ENCODE measurements around the gene SNTG2.

Gene SNTG2

GRCh38 chr2:950080-950966 is at the start of gene SNTG2:
SNTG2 (plus strand) TSS chr2:950849; CDS start chr2:950997, 148 bp downstream.
- peak within 1 kb of the TSS; percentile 34 for H3K4me3 ChIP-seq (ENCODE audit: low read depth, low read length)
- in situ Hi-C loops (cut with HindIII; ENCODE audit: low sequenced_read_pairs), result no loop called here
- no peak for DNase-seq (ENCODE audit: low read depth)

GRCh38 chr2:902584-902983 is 48.1 kb upstream of the SNTG2 start:
- no peak overlapping the region for H3K4me3 ChIP-seq (ENCODE audit: low read depth, low read length)
- in situ Hi-C loops (cut with HindIII; ENCODE audit: low sequenced_read_pairs), result no loop called here
- no peak for DNase-seq (ENCODE audit: low read depth)
- TF ChIP-seq CTCF (IDR thresholded peaks at IDR 0.05; ENCODE audit: low read depth, low read length, missing control alignments), result no peak

More at GRCh38 chr2:950080-950966, at the start of gene SNTG2:
- no peak for TF ChIP-seq CTCF (IDR thresholded peaks at IDR 0.05; ENCODE audit: low read depth, low read length, missing control alignments)

- no peak for DNase-seq (ENCODE audit: low read depth)
- in situ Hi-C loops (cut with HindIII; ENCODE audit: low sequenced_read_pairs), result no loop called here
- TF ChIP-seq CTCF (IDR thresholded peaks at IDR 0.05; ENCODE audit: low read depth, low read length, missing control alignments), result no peak
- no peak overlapping the region for H3K4me3 ChIP-seq (ENCODE audit: low read depth, low read length)
Measured at GRCh38 chr2:903223-903900, 47.3 kb upstream of the SNTG2 start.

- DNase-seq (ENCODE audit: low read depth), result no peak
- in situ Hi-C loops (cut with HindIII; ENCODE audit: low sequenced_read_pairs), result no loop called here
- TF ChIP-seq CTCF (IDR thresholded peaks at IDR 0.05; ENCODE audit: low read depth, low read length, missing control alignments), result no peak
- H3K4me3 ChIP-seq (ENCODE audit: low read depth, low read length), result no peak overlapping the region
Measured at GRCh38 chr2:904246-905024, 46.2 kb upstream of the SNTG2 start.

- no peak overlapping the region for H3K4me3 ChIP-seq (ENCODE audit: low read depth, low read length)
- DNase-seq (ENCODE audit: low read depth), result no peak
- in situ Hi-C loops (cut with HindIII; ENCODE audit: low sequenced_read_pairs), result no loop called here
- TF ChIP-seq CTCF (IDR thresholded peaks at IDR 0.05; ENCODE audit: low read depth, low read length, missing control alignments), result no peak
Measured at GRCh38 chr2:905091-905832, 45.4 kb upstream of the SNTG2 start.

- in situ Hi-C loops (cut with HindIII; ENCODE audit: low sequenced_read_pairs), result no loop called here
- no peak overlapping the region for H3K4me3 ChIP-seq (ENCODE audit: low read depth, low read length)
- no peak for DNase-seq (ENCODE audit: low read depth)
- TF ChIP-seq CTCF (IDR thresholded peaks at IDR 0.05; ENCODE audit: low read depth, low read length, missing control alignments), result no peak
Measured at GRCh38 chr2:905833-906140, 44.9 kb upstream of the SNTG2 start.

All from astrocyte of the cerebellum (primary cell).